Vagina (tissue), 2 donors: ENCODE data around the gene PTTG1IP. TPM values are rescaled to one million over a fixed set of nuclear protein-coding genes. Genes with fewer than 3 reads are reported as not detected.
"Not testable (repeated sequence)": the region's sequence is repeated elsewhere in the genome, so short reads cannot be mapped to it uniquely, and the experiment has no call there.

Source experiments
- DNase-seq, 2 donors: peaks; one replicate each; pipeline ENCODE4 v3.0.0-alpha.2; 2017; ENCODE audit errors: extremely low spot score in 2 of 2
- H3K27ac ChIP-seq: fragments of 200-600 bp; sonication (generic); one replicate; pipeline ENCODE4 v1.5.1; 2019
- H3K27me3 ChIP-seq: fragments of 200-600 bp; sonication (generic); one replicate; pipeline ENCODE4 v1.5.1; 2019
- H3K36me3 ChIP-seq, 2 donors: fragments of 200-600 bp; sonication (generic); one replicate each; pipeline ENCODE4 v1.5.1; 2017 to 2019
- H3K4me1 ChIP-seq: fragments of 200-600 bp; sonication (generic); one replicate; pipeline ENCODE4 v1.5.1; 2019
- H3K4me3 ChIP-seq, 2 donors: fragments of 200-600 bp; sonication (generic); 1 replicate in 1 of 2; 2 replicates in 1 of 2; pipeline ENCODE4 v1.5.1; 2016 to 2019
- H3K9me3 ChIP-seq: fragments of 200-600 bp; sonication (generic); one replicate; pipeline ENCODE4 v1.5.1; 2019
- CTCF ChIP-seq, 3 experiments: fragments of 450-650 bp in 2 of 3; fragments of 200-600 bp in 1 of 3; sonication (generic) in 1 of 3; IDR thresholded peaks; one replicate each; pipeline ENCODE4 v1.5.1; 2017 to 2019; ENCODE audit warnings: antibody characterized with exemption in 3 of 3, mild to moderate bottlenecking in 2 of 3, moderate library complexity in 2 of 3
- POLR2A ChIP-seq, 2 donors: fragments of 450-650 bp; IDR thresholded peaks; one replicate each; pipeline ENCODE4 v1.6.1; 2017; ENCODE audit warnings: antibody characterized with exemption in 2 of 2, mild to moderate bottlenecking in 2 of 2, moderate library complexity in 2 of 2
- POLR2AphosphoS5 ChIP-seq, 2 donors: sonication (generic); formaldehyde crosslinking; IDR thresholded peaks; one replicate each; pipeline ENCODE4 v1.9.0; 2017; ENCODE audit warnings: antibody characterized with exemption in 2 of 2, mild to moderate bottlenecking in 2 of 2, low read depth in 1 of 2; ENCODE audit not compliant: insufficient read depth in 1 of 2
- intact Hi-C: fragments of 100-400 bp; cut with DNase I; formaldehyde crosslinking; loops from one replicate; pipeline ENCODE4 v1.15.1; 2023
- total RNA-seq: library from RNA; depleted of rRNA; stranded (reverse); fragments of >200 nt; gene quantifications from one replicate; pipeline ENCODE4 v1.2.3, GENCODE V29; 2016

PTTG1IP gene
- total RNA-seq, 1 donor from 2014 or later, result 165 TPM

- H3K27ac ChIP-seq, result no peak overlapping the region
- TF ChIP-seq POLR2AphosphoS5 (IDR thresholded peaks at IDR 0.05; ENCODE audit: insufficient read depth in 1 of 2, low read depth in 1 of 2), result no peak
- no peak for TF ChIP-seq POLR2A (IDR thresholded peaks at IDR 0.05)
- no peak for TF ChIP-seq CTCF (IDR thresholded peaks at IDR 0.05)
- H3K4me1 ChIP-seq, result peaks cover 7% of the 10 kb centered on the region
- H3K36me3 ChIP-seq, result no peaks in the 10 kb centered on the region
- H3K27me3 ChIP-seq, result no peaks in the 10 kb centered on the region
- intact Hi-C loops, result no loop called here
- no peaks in the 10 kb centered on the region for H3K9me3 ChIP-seq
- H3K4me3 ChIP-seq, result no peak overlapping the region
- no peak for DNase-seq
Observed at GRCh38 chr21:44834951-44835646, 38.4 kb downstream of the PTTG1IP start.

GRCh38 chr21:44834231-44834950 is 39.1 kb downstream of the PTTG1IP start:
- H3K9me3 ChIP-seq, result no peaks in the 10 kb centered on the region
- DNase-seq, result no peak
- TF ChIP-seq CTCF (IDR thresholded peaks at IDR 0.05) (no peak), POLR2A (IDR thresholded peaks at IDR 0.05) (no peak), POLR2AphosphoS5 (IDR thresholded peaks at IDR 0.05; ENCODE audit: insufficient read depth in 1 of 2, low read depth in 1 of 2) (no peak)
- H3K27me3 ChIP-seq, result no peaks in the 10 kb centered on the region
- no peaks in the 10 kb centered on the region for H3K36me3 ChIP-seq
- intact Hi-C loops, result no loop called here
- no peak overlapping the region for H3K4me3 ChIP-seq
- no peak overlapping the region for H3K27ac ChIP-seq
- peaks cover 7% of the 10 kb centered on the region for H3K4me1 ChIP-seq

GRCh38 chr21:44833663-44834062 is 39.8 kb downstream of the PTTG1IP start:
- TF ChIP-seq POLR2A (IDR thresholded peaks at IDR 0.05) (no peak), CTCF (IDR thresholded peaks at IDR 0.05) (no peak), POLR2AphosphoS5 (IDR thresholded peaks at IDR 0.05; ENCODE audit: insufficient read depth in 1 of 2, low read depth in 1 of 2) (no peak)
- intact Hi-C loops, result no loop called here
- no peaks in the 10 kb centered on the region for H3K9me3 ChIP-seq
- peaks cover 7% of the 10 kb centered on the region for H3K4me1 ChIP-seq
- H3K36me3 ChIP-seq, result no peaks in the 10 kb centered on the region
- H3K27ac ChIP-seq, result no peak overlapping the region
- no peaks in the 10 kb centered on the region for H3K27me3 ChIP-seq
- no peak for DNase-seq
- no peak overlapping the region for H3K4me3 ChIP-seq

GRCh38 chr21:44832516-44833255 is 40.8 kb downstream of the PTTG1IP start:
- not testable (repeated sequence) for H3K4me1 ChIP-seq

GRCh38 chr21:44831227-44831860 is 42.1 kb downstream of the PTTG1IP start:
- Histone ChIP-seq H3K27ac (no peak overlapping the region), H3K27me3 (no peaks in the 10 kb centered on the region), H3K36me3 (no peaks in the 10 kb centered on the region), H3K4me1 (peaks cover under 1% of the 10 kb centered on the region), H3K4me3 (no peak overlapping the region), H3K9me3 (no peaks in the 10 kb centered on the region)
- TF ChIP-seq CTCF (IDR thresholded peaks at IDR 0.05), result no peak
- TF ChIP-seq POLR2A (IDR thresholded peaks at IDR 0.05), result no peak
- no peak for TF ChIP-seq POLR2AphosphoS5 (IDR thresholded peaks at IDR 0.05; ENCODE audit: insufficient read depth in 1 of 2, low read depth in 1 of 2)
- DNase-seq, result no peak
- intact Hi-C loops, result no loop called here

More at GRCh38 chr21:44832516-44833255, 40.8 kb downstream of the PTTG1IP start:
- H3K27ac ChIP-seq, intact Hi-C loops, H3K4me3 ChIP-seq, DNase-seq, H3K27me3 ChIP-seq, H3K9me3 ChIP-seq, H3K36me3 ChIP-seq: not testable (repeated sequence)
